OCI-LY1 (cell line): ENCODE measurements around the gene EIF5A.

Experiments used
- H2AFZ ChIP-seq: fragments of 200-600 bp; sonication (generic), shearing (Covaris generic); 2 replicates; pipeline ENCODE4 v1.6.0; 2014; ENCODE audit warnings: antibody characterized with exemption, mild to moderate bottlenecking, low read length
- H3F3A ChIP-seq: fragments of 200-600 bp; sonication (generic), shearing (Covaris generic); 2 replicates; pipeline ENCODE4 v1.6.0; 2014; ENCODE audit warnings: mild to moderate bottlenecking, antibody characterized with exemption, low read length, moderate library complexity; ENCODE audit not compliant: insufficient read depth
- H3K27ac ChIP-seq: fragments of 200-600 bp; sonication (generic); 2 replicates; pipeline ENCODE4 v1.5.1; 2014; ENCODE audit warnings: low read length, mixed run types, mild to moderate bottlenecking, low read depth; ENCODE audit not compliant: poor library complexity, severe bottlenecking
- H3K27me3 ChIP-seq: fragments of 200-600 bp; sonication (generic); 2 replicates; pipeline ENCODE4 v1.6.0; 2014; ENCODE audit warnings: antibody characterized with exemption, mild to moderate bottlenecking, low read length, moderate library complexity; ENCODE audit not compliant: insufficient read depth
- H3K36me3 ChIP-seq: fragments of 200-600 bp; sonication (generic); 2 replicates; pipeline ENCODE4 v1.6.1; 2014; ENCODE audit warnings: mild to moderate bottlenecking, antibody characterized with exemption, low read length, moderate library complexity, mixed read lengths; ENCODE audit not compliant: insufficient read depth
- H3K4me1 ChIP-seq: fragments of 200-600 bp; sonication (generic); 2 replicates; pipeline ENCODE4 v1.5.1; 2014; ENCODE audit warnings: mild to moderate bottlenecking, low read length, moderate library complexity; ENCODE audit not compliant: insufficient read depth, severe bottlenecking
- H3K4me2 ChIP-seq: fragments of 200-600 bp; sonication (generic), shearing (Covaris generic); 2 replicates; pipeline ENCODE4 v1.6.1; 2014; ENCODE audit warnings: low read length
- H3K4me3 ChIP-seq: fragments of 200-600 bp; sonication (generic); 2 replicates; pipeline ENCODE4 v1.5.1; 2014; ENCODE audit warnings: low read length, low read depth, mild to moderate bottlenecking, mixed read lengths; ENCODE audit not compliant: poor library complexity, severe bottlenecking
- H3K79me2 ChIP-seq: fragments of 200-600 bp; shearing (Covaris generic); 2 replicates; pipeline ENCODE4 v1.6.1; 2016; ENCODE audit warnings: mixed run types, low read length, mixed read lengths; ENCODE audit not compliant: insufficient read depth
- H3K9ac ChIP-seq: fragments of 200-600 bp; sonication (generic), shearing (Covaris generic); 2 replicates; pipeline ENCODE4 v1.6.1; 2014; ENCODE audit warnings: mild to moderate bottlenecking, low read length, mixed read lengths
- H3K9me2 ChIP-seq: fragments of 200-600 bp; sonication (generic), shearing (Covaris generic); 2 replicates; pipeline ENCODE4 v1.6.1; 2014; ENCODE audit warnings: low read depth, mild to moderate bottlenecking, low read length, mixed read lengths
- H3K9me3 ChIP-seq: fragments of 200-600 bp; shearing (Covaris generic); 2 replicates; pipeline ENCODE4 v1.6.1; 2014; ENCODE audit warnings: low read length, mixed read lengths
- H4K20me1 ChIP-seq: fragments of 200-600 bp; sonication (generic), shearing (Covaris generic); 2 replicates; pipeline ENCODE4 v1.6.0; 2016; ENCODE audit warnings: mild to moderate bottlenecking, low read length; ENCODE audit not compliant: insufficient read depth
- EZH2 ChIP-seq: fragments of 200-600 bp; sonication (generic), shearing (Covaris generic); IDR thresholded peaks from 2 replicates; pipeline ENCODE4 v1.8.0; 2017; ENCODE audit warnings: borderline replicate concordance, mixed run types, mild to moderate bottlenecking, antibody characterized with exemption, low read length, moderate library complexity, mixed read lengths
- TF ChIP-seq, protein P1 (sequence below): fragments of 200-600 bp; sonication (generic), shearing (Covaris generic); IDR thresholded peaks from 2 replicates; pipeline ENCODE4 v1.5.1; 2017; ENCODE audit warnings: mild to moderate bottlenecking, antibody characterized with exemption, low read length, moderate library complexity, mixed read lengths

The EIF5A gene

GRCh38 chr17:7328009-7328408, 20.6 kb downstream of the EIF5A start:
- TF ChIP-seq, protein P1, sequence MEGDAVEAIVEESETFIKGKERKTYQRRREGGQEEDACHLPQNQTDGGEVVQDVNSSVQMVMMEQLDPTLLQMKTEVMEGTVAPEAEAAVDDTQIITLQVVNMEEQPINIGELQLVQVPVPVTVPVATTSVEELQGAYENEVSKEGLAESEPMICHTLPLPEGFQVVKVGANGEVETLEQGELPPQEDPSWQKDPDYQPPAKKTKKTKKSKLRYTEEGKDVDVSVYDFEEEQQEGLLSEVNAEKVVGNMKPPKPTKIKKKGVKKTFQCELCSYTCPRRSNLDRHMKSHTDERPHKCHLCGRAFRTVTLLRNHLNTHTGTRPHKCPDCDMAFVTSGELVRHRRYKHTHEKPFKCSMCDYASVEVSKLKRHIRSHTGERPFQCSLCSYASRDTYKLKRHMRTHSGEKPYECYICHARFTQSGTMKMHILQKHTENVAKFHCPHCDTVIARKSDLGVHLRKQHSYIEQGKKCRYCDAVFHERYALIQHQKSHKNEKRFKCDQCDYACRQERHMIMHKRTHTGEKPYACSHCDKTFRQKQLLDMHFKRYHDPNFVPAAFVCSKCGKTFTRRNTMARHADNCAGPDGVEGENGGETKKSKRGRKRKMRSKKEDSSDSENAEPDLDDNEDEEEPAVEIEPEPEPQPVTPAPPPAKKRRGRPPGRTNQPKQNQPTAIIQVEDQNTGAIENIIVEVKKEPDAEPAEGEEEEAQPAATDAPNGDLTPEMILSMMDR = no peak
- no peak for TF ChIP-seq EZH2
- H3K9me3 ChIP-seq = no peaks in the 10 kb centered on the region
- no peaks in the 10 kb centered on the region for H3K79me2 ChIP-seq
- H3K9ac ChIP-seq = peak overlapping the region; percentile 94
- H3K4me1 ChIP-seq = peaks cover 34% of the 10 kb centered on the region
- no peaks in the 10 kb centered on the region for H3F3A ChIP-seq
- H4K20me1 ChIP-seq = no peaks in the 10 kb centered on the region
- H3K27ac ChIP-seq = no peak overlapping the region
- peaks cover 35% of the 10 kb centered on the region for H3K36me3 ChIP-seq
- H2AFZ ChIP-seq = no peak overlapping the region
- H3K27me3 ChIP-seq = no peaks in the 10 kb centered on the region
- H3K9me2 ChIP-seq = no peaks in the 10 kb centered on the region
- peak overlapping the region; percentile 82 for H3K4me2 ChIP-seq
- peak overlapping the region; percentile 98 for H3K4me3 ChIP-seq

GRCh38 chr17:7328840-7329373, 21.5 kb downstream of the EIF5A start, which contains the start of gene NEURL4:
Gene NEURL4, minus strand, starts transcription at chr17:7329335. Its CDS starts 23 bp downstream, at chr17:7329312.
- no peak within 1 kb of the TSS for H2AFZ ChIP-seq
- no peaks in the 10 kb centered on the region for H3K9me3 ChIP-seq

GRCh38 chr17:7329374-7329996, 22.1 kb downstream of the EIF5A start:
- no peak overlapping the region for H2AFZ ChIP-seq
- no peaks in the 10 kb centered on the region for H3K27me3 ChIP-seq
- H3K4me2 ChIP-seq = peak overlapping the region; percentile 88
- H3K27ac ChIP-seq = peak overlapping the region; percentile 81
- H3K4me1 ChIP-seq = peaks cover 34% of the 10 kb centered on the region
- peak overlapping the region; percentile 94 for H3K9ac ChIP-seq
- H3K36me3 ChIP-seq = peaks cover 20% of the 10 kb centered on the region; the same call in 1 of the 2 replicates
- no peaks in the 10 kb centered on the region for H3F3A ChIP-seq
- no peaks in the 10 kb centered on the region for H3K9me3 ChIP-seq
- H3K79me2 ChIP-seq = no peaks in the 10 kb centered on the region
- H3K4me3 ChIP-seq = peak overlapping the region; percentile 98
- TF ChIP-seq, protein P1 = no peak
- no peak for TF ChIP-seq EZH2
- no peaks in the 10 kb centered on the region for H4K20me1 ChIP-seq
- H3K9me2 ChIP-seq = no peaks in the 10 kb centered on the region

More at GRCh38 chr17:7328840-7329373, 21.5 kb downstream of the EIF5A start, which contains the start of gene NEURL4:
- Histone ChIP-seq H4K20me1 (no peaks in the 10 kb centered on the region), H3K27me3 (no peaks in the 10 kb centered on the region), H3K4me2 (peak within 1 kb of the TSS; percentile 88), H3K4me1 (peaks cover 34% of the 10 kb centered on the region), H3K4me3 (peak within 1 kb of the TSS; percentile 98), H3K79me2 (no peaks in the 10 kb centered on the region), H3K27ac (peak within 1 kb of the TSS; percentile 81), H3F3A (no peaks in the 10 kb centered on the region), H3K9me2 (no peaks in the 10 kb centered on the region), H3K9ac (peak within 1 kb of the TSS; percentile 94), H3K36me3 (peaks cover 26% of the 10 kb centered on the region; the same call in 1 of the 2 replicates)
- TF ChIP-seq, protein P1 = no peak
- TF ChIP-seq EZH2 = no peak
